Hindlimb muscle (tissue), 1 donor: ENCODE data around the gene LRP8. TPM values are rescaled to one million over a fixed set of nuclear protein-coding genes. Genes with fewer than 3 reads are reported as not detected.
"Not testable (repeated sequence)": the region's sequence is repeated elsewhere in the genome, so short reads cannot be mapped to it uniquely, and the experiment has no call there.

ENCODE experiments used
- DNase-seq: peaks from one replicate; pipeline ENCODE4 v3.0.0-alpha.2; 2013
- polyA plus RNA-seq: library from polyadenylated mRNA; unstranded; fragments of 120-200 nt; gene quantifications from one replicate; pipeline ENCODE4 v1.2.1, GENCODE V29; 2013; ENCODE audit not compliant: insufficient read length

The LRP8 gene
- polyA plus RNA-seq, 1 donor, result 6.1 TPM

- DNase-seq, result no peak
Measured at GRCh38 chr1:53206735-53207379, 121.0 kb downstream of the LRP8 start.

- DNase-seq, result not testable (repeated sequence)
Measured at GRCh38 chr1:53206083-53206685, 121.7 kb downstream of the LRP8 start.

GRCh38 chr1:53205496-53205895, 122.4 kb downstream of the LRP8 start:
- DNase-seq, result not testable (repeated sequence)

GRCh38 chr1:53203466-53203865, 124.4 kb downstream of the LRP8 start:
- DNase-seq, result no peak

- no peak for DNase-seq
Measured at GRCh38 chr1:53198241-53198651, 129.6 kb downstream of the LRP8 start.

- DNase-seq, result no peak
Measured at GRCh38 chr1:53197291-53198200, 130.3 kb downstream of the LRP8 start.

GRCh38 chr1:53196485-53197290, 131.2 kb downstream of the LRP8 start, which contains the start of gene CPT2:
TSS of gene CPT2 (plus strand) at chr1:53196824. CDS start at chr1:53196944, 120 bp downstream.
- peak; percentile 94 for DNase-seq

- DNase-seq, result no peak
Measured at GRCh38 chr1:53196017-53196484, 131.8 kb downstream of the LRP8 start.

- no peak for DNase-seq
Measured at GRCh38 chr1:53195246-53196016, 132.4 kb downstream of the LRP8 start.

Other genes starting within 250 kb of the LRP8 start
- gene SLC1A7, start 185.4 kb downstream of the LRP8 start, polyA plus RNA-seq, result 0.41 TPM
- 12.9 TPM for gene CPT2, start 131.2 kb downstream of the LRP8 start, polyA plus RNA-seq
- 59.0 TPM for gene CZIB, start 107.4 kb downstream of the LRP8 start, polyA plus RNA-seq
- gene MAGOH, start 89.6 kb downstream of the LRP8 start, polyA plus RNA-seq, result 36.3 TPM
- not detected for gene DMRTB1, start 131.3 kb upstream of the LRP8 start, polyA plus RNA-seq